HG03196 (cell line): ENCODE measurements around the gene GFPT1.
"Not testable (repeated sequence)": the region's sequence is repeated elsewhere in the genome, so short reads cannot be mapped to it uniquely, and the experiment has no call there.

ENCODE experiments used
- ATAC-seq: cut with Tn5 transposase; IDR thresholded peaks from one replicate; pipeline ENCODE4 v1.9.1; 2021; ENCODE audit not compliant: unreplicated experiment

Gene GFPT1

GRCh38 chr2:69384618-69385081 lies 2.4 kb downstream of the GFPT1 start:
- ATAC-seq = no peak

GRCh38 chr2:69383176-69383812 lies 3.7 kb downstream of the GFPT1 start:
- ATAC-seq = no peak

- ATAC-seq = no peak
Measured at GRCh38 chr2:69382547-69382946, 4.5 kb downstream of the GFPT1 start.

- ATAC-seq = no peak
Measured at GRCh38 chr2:69381337-69381737, 5.7 kb downstream of the GFPT1 start.

- ATAC-seq = no peak
Measured at GRCh38 chr2:69380072-69380917, 6.7 kb downstream of the GFPT1 start.

GRCh38 chr2:69376403-69376802 lies 10.6 kb downstream of the GFPT1 start:
- no peak for ATAC-seq

GRCh38 chr2:69375494-69376353 lies 11.3 kb downstream of the GFPT1 start:
- no peak for ATAC-seq

- no peak for ATAC-seq
Measured at GRCh38 chr2:69372767-69373166, 14.3 kb downstream of the GFPT1 start.

- no peak for ATAC-seq
Measured at GRCh38 chr2:69369802-69370201, 17.2 kb downstream of the GFPT1 start.

GRCh38 chr2:69368588-69368987 lies 18.4 kb downstream of the GFPT1 start:
- no peak for ATAC-seq

- no peak for ATAC-seq
Measured at GRCh38 chr2:69359371-69359770, 27.7 kb downstream of the GFPT1 start.

- no peak for ATAC-seq
Measured at GRCh38 chr2:69358914-69359313, 28.1 kb downstream of the GFPT1 start.

- no peak for ATAC-seq
Measured at GRCh38 chr2:69356471-69356870, 30.6 kb downstream of the GFPT1 start.

- ATAC-seq = not testable (repeated sequence)
Measured at GRCh38 chr2:69354976-69355375, 32.1 kb downstream of the GFPT1 start.

GRCh38 chr2:69353360-69353759 lies 33.7 kb downstream of the GFPT1 start:
- no peak for ATAC-seq

- no peak for ATAC-seq
Measured at GRCh38 chr2:69348781-69349180, 38.2 kb downstream of the GFPT1 start.

- peak; percentile 70 for ATAC-seq
Measured at GRCh38 chr2:69345434-69345833, 41.6 kb downstream of the GFPT1 start.

GRCh38 chr2:69344305-69344704 lies 42.7 kb downstream of the GFPT1 start:
- no peak for ATAC-seq

- ATAC-seq = no peak
Measured at GRCh38 chr2:69340101-69340775, 46.8 kb downstream of the GFPT1 start.

- no peak for ATAC-seq
Measured at GRCh38 chr2:69335311-69335710, 51.7 kb downstream of the GFPT1 start.

GRCh38 chr2:69333352-69333751 lies 53.7 kb downstream of the GFPT1 start:
- ATAC-seq = no peak
